Activated CD8-positive, alpha-beta T cell treated with anti-CD3 and anti-CD28 coated beads, Interleukin-2, amount 10 ng/mL, durations not matched to agents 7 days and 5 days (primary cell): ENCODE results near the gene ZNF226. TPM values are rescaled to one million over a fixed set of nuclear protein-coding genes. Genes with fewer than 3 reads are reported as not detected.
"Not testable (repeated sequence)": the region's sequence is repeated elsewhere in the genome, so short reads cannot be mapped to it uniquely, and the experiment has no call there.

Experiments used
- ATAC-seq: fragments of 150-1000 bp; cut with Tn5 transposase; one replicate; pipeline ENCODE4 v1.10.0; 2021; ENCODE audit warnings: moderate library complexity
- CTCF ChIA-PET: fragments of 350-600 bp; sonication (Branson Sonifier 250); formaldehyde crosslinking; loops from one replicate; lab custom pipeline; 2021; ENCODE audit warnings: antibody characterized with exemption; lab: Charles Lee
- POLR2A ChIA-PET: fragments of 350-600 bp; sonication (Branson Sonifier 250); formaldehyde crosslinking; loops from one replicate; lab custom pipeline; 2021; ENCODE audit warnings: antibody characterized with exemption; lab: Charles Lee
- DNase-seq: peaks from one replicate; pipeline ENCODE4 v3.0.0-alpha.2; 2020
- H3K27ac Mint-ChIP-seq: one replicate; pipeline ENCODE4 v1.8.0; 2021; ENCODE audit warnings: mild to moderate bottlenecking, mixed read lengths
- H3K27me3 Mint-ChIP-seq: one replicate; pipeline ENCODE4 v1.8.0; 2021; ENCODE audit warnings: low read depth, mixed read lengths
- H3K36me3 Mint-ChIP-seq: one replicate; pipeline ENCODE4 v1.8.0; 2021; ENCODE audit warnings: low read depth, mixed read lengths
- H3K4me1 Mint-ChIP-seq: one replicate; pipeline ENCODE4 v1.8.0; 2021; ENCODE audit warnings: low read depth, mixed read lengths
- H3K4me3 Mint-ChIP-seq: one replicate; pipeline ENCODE4 v1.8.0; 2021; ENCODE audit warnings: mild to moderate bottlenecking, mixed read lengths
- H3K9me3 Mint-ChIP-seq: one replicate; pipeline ENCODE4 v1.8.0; 2022; ENCODE audit warnings: mixed read lengths; ENCODE audit not compliant: insufficient read depth
- total RNA-seq, 2 experiments: library from RNA; stranded (reverse); gene quantifications; one replicate each; pipeline ENCODE4 v1.2.3, GENCODE V29; 2021

Gene ZNF226
- total RNA-seq, 2 experiments from 2014 or later: 12.9 to 14.7 TPM

- CTCF ChIA-PET: no interaction called here
- POLR2A ChIA-PET: no interaction called here
- Mint-ChIP-seq H3K4me3 (no peak overlapping the region), H3K27me3 (no peaks in the 10 kb centered on the region), H3K9me3 (peaks cover 75% of the 10 kb centered on the region), H3K27ac (no peak overlapping the region), H3K36me3 (peaks cover 65% of the 10 kb centered on the region), H3K4me1 (no peaks in the 10 kb centered on the region)
- no peak for DNase-seq
- no peak for ATAC-seq
These were observed 11.7 kb downstream of the ZNF226 start for GRCh38 chr19:44176590-44176989.

GRCh38 chr19:44180968-44181367 is 16.1 kb downstream of the ZNF226 start:
- ChIA-PET POLR2A (no interaction called here), CTCF (no interaction called here)
- H3K4me1 Mint-ChIP-seq: no peaks in the 10 kb centered on the region
- no peak overlapping the region for H3K27ac Mint-ChIP-seq
- H3K4me3 Mint-ChIP-seq: no peak overlapping the region
- ATAC-seq (no peak), DNase-seq (no peak)
- H3K27me3 Mint-ChIP-seq: peaks cover 1% of the 10 kb centered on the region
- H3K9me3 Mint-ChIP-seq: peaks cover 60% of the 10 kb centered on the region
- peaks cover 21% of the 10 kb centered on the region for H3K36me3 Mint-ChIP-seq

- H3K27me3 Mint-ChIP-seq: peaks cover 3% of the 10 kb centered on the region
- H3K27ac Mint-ChIP-seq: no peak overlapping the region
- no peak overlapping the region for H3K4me3 Mint-ChIP-seq
- DNase-seq (no peak), ATAC-seq (no peak)
- peaks cover 52% of the 10 kb centered on the region for H3K9me3 Mint-ChIP-seq
- H3K4me1 Mint-ChIP-seq: no peaks in the 10 kb centered on the region
- peaks cover 9% of the 10 kb centered on the region for H3K36me3 Mint-ChIP-seq
- POLR2A ChIA-PET: no interaction called here
- CTCF ChIA-PET: no interaction called here
These were observed 17.2 kb downstream of the ZNF226 start for GRCh38 chr19:44182145-44182544.

DNA sequence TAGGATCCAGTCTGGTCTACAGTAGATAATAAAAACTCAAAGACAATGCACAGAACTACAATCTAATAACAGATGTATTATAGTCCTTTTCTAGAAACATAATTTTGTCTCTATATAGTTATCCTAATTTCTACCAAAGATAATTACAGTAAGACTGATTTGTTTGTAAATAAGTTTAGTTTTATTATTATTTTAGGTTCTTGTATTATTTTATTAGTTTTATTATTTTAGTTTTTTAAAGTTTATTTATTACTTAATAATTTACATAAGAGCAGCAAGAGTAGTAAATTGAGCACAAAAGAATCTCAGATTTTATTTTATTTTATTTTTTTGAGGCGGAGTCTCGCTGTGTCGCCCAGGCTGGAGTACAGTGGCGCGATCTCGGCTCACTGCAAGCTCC is 25.1 kb downstream of the ZNF226 start:
- Mint-ChIP-seq H3K4me3 (no peak overlapping the region), H3K4me1 (no peaks in the 10 kb centered on the region), H3K27me3 (peaks cover 5% of the 10 kb centered on the region), H3K9me3 (peaks cover 37% of the 10 kb centered on the region), H3K36me3 (no peaks in the 10 kb centered on the region), H3K27ac (no peak overlapping the region)
- CTCF ChIA-PET: no interaction called here
- DNase-seq (no peak), ATAC-seq (no peak)
- POLR2A ChIA-PET: no interaction called here

DNA sequence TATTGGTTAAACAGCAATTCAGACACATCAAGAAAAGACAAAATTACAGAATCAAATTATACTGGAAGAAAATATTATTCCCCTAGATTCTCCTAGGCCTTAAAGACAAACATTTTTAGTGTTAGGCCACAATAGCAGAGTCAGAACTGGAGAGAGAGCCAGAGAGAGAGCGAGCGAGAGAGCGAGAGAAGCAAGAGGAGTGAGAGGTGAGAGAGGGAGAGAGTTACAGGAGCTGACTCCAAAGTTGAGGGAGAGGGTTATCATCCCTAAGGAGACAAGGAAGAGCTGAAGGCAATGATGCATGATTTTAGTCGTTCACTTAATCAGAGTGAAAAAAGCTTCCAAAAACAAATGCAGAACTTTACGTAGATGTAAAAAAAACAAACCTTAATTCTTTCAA is 27.2 kb downstream of the ZNF226 start:
- Mint-ChIP-seq H3K27ac (no peak overlapping the region), H3K4me1 (no peaks in the 10 kb centered on the region), H3K36me3 (no peaks in the 10 kb centered on the region), H3K27me3 (peaks cover 3% of the 10 kb centered on the region), H3K9me3 (peaks cover 25% of the 10 kb centered on the region), H3K4me3 (no peak overlapping the region)
- DNase-seq (no peak), ATAC-seq (no peak)
- ChIA-PET POLR2A (no interaction called here), CTCF (no interaction called here)

DNA sequence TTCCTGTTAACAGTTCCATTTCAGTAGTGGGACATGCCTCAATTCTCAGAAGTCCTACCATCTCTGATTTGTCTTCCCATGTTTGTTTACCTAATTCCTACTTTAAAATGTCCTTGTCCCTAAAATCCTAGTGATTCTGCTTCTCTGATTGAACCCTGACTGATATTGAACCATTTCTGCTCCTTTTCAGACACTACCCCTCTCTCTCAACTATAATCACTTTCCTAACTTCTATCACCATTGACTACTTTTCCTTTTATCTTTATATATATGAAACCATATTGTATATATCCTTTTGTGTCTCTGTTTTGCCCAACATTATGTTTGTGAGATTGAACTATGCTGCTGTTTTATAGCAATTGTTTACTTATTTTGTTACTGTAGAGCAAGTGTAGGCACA is 31.9 kb downstream of the ZNF226 start:
- H3K27ac Mint-ChIP-seq: no peak overlapping the region
- H3K4me3 Mint-ChIP-seq: no peak overlapping the region
- DNase-seq: no peak
- H3K4me1 Mint-ChIP-seq: no peaks in the 10 kb centered on the region
- no peak for ATAC-seq
- ChIA-PET CTCF (no interaction called here), POLR2A (no interaction called here)
- H3K27me3 Mint-ChIP-seq: peaks cover 3% of the 10 kb centered on the region
- H3K9me3 Mint-ChIP-seq: peaks cover 16% of the 10 kb centered on the region
- no peaks in the 10 kb centered on the region for H3K36me3 Mint-ChIP-seq

- Mint-ChIP-seq H3K27me3 (no peaks in the 10 kb centered on the region), H3K9me3 (peaks cover 23% of the 10 kb centered on the region), H3K4me1 (peaks cover 6% of the 10 kb centered on the region), H3K36me3 (peaks cover 10% of the 10 kb centered on the region), H3K27ac (no peak overlapping the region), H3K4me3 (no peak overlapping the region)
- CTCF ChIA-PET: no interaction called here
- ATAC-seq (no peak), DNase-seq (no peak)
- POLR2A ChIA-PET: no interaction called here
These were observed 37.6 kb downstream of the ZNF226 start for GRCh38 chr19:44202470-44202869.

DNA sequence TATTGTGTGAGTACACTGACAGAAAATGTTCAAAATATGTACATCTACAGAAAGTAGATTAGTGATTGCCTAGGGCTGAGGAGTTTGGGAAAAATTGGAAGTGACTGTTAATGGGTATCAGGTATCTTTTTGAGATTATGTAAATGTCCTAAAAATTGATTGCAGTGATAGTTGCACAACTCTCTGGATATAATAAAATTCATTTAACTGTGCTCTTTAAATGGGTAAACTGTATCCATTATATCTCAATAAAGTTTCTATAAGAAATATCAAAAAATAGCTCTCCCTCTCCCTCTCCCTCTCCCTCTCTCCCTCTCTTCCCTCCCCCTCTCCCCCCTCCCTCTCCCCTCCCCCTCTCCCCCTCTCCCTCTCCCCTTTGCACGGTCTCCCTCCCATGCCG is 38.1 kb downstream of the ZNF226 start:
- H3K27me3 Mint-ChIP-seq: no peaks in the 10 kb centered on the region
- peaks cover 10% of the 10 kb centered on the region for H3K4me1 Mint-ChIP-seq
- peaks cover 10% of the 10 kb centered on the region for H3K36me3 Mint-ChIP-seq
- no peak overlapping the region for H3K4me3 Mint-ChIP-seq
- ChIA-PET POLR2A (no interaction called here), CTCF (no interaction called here)
- peaks cover 20% of the 10 kb centered on the region for H3K9me3 Mint-ChIP-seq
- no peak for DNase-seq
- no peak for ATAC-seq
- no peak overlapping the region for H3K27ac Mint-ChIP-seq

DNA sequence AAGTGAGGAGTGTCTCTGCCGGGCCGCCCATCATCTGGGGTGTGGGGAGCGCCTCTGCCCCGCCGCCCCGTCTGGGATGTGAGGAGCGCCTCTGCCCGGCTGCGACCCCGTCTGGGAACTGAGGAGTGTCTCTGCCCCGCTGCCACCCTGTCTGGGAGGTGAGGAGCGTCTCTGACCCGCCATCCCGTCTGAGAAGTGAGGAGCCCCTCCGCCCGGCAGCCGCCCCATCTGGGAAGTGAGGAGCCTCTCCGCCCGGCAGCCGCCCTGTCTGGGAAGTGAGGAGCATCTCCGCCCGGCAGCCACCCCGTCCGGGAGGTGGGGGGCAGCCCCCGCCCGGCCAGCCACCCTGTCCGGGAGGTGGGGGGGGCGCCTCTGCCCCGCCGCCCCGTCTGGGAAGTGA is 39.0 kb downstream of the ZNF226 start:
- H3K27me3 Mint-ChIP-seq, POLR2A ChIA-PET, CTCF ChIA-PET, H3K27ac Mint-ChIP-seq, ATAC-seq, DNase-seq, H3K4me3 Mint-ChIP-seq: not testable (repeated sequence)
- H3K9me3 Mint-ChIP-seq: peaks cover 28% of the 10 kb centered on the region
- peaks cover 12% of the 10 kb centered on the region for H3K36me3 Mint-ChIP-seq
- peaks cover 15% of the 10 kb centered on the region for H3K4me1 Mint-ChIP-seq

GRCh38 chr19:44204772-44205171 is 39.9 kb downstream of the ZNF226 start:
- DNase-seq (no peak), ATAC-seq (no peak)
- CTCF ChIA-PET: no interaction called here
- H3K4me1 Mint-ChIP-seq: peaks cover 15% of the 10 kb centered on the region
- no peak overlapping the region for H3K27ac Mint-ChIP-seq
- no peaks in the 10 kb centered on the region for H3K27me3 Mint-ChIP-seq
- H3K4me3 Mint-ChIP-seq: no peak overlapping the region
- POLR2A ChIA-PET: no interaction called here
- peaks cover 12% of the 10 kb centered on the region for H3K36me3 Mint-ChIP-seq
- H3K9me3 Mint-ChIP-seq: peaks cover 32% of the 10 kb centered on the region

- Mint-ChIP-seq H3K36me3 (peaks cover 17% of the 10 kb centered on the region), H3K27me3 (no peaks in the 10 kb centered on the region), H3K4me1 (peaks cover 15% of the 10 kb centered on the region), H3K9me3 (peaks cover 34% of the 10 kb centered on the region), H3K27ac (peak overlapping the region; percentile 89), H3K4me3 (peak overlapping the region; percentile 86)
- CTCF ChIA-PET: interaction anchor here (1.0 to 1.1 kb wide), 2 partner anchors 9 to 919 kb away, joined by 3 read pairs; no protein-coding TSS in a partner anchor
- DNase-seq (peak; percentile 87), ATAC-seq (peak; percentile 93)
- POLR2A ChIA-PET: interaction anchor here (0.8 to 1.5 kb wide), 3 partner anchors 11 to 93 kb away, joined by 3 to 6 read pairs (median 4); partner anchors contain the start of gene ZNF226
These were observed 42.4 kb downstream of the ZNF226 start for GRCh38 chr19:44207126-44207803.

DNA sequence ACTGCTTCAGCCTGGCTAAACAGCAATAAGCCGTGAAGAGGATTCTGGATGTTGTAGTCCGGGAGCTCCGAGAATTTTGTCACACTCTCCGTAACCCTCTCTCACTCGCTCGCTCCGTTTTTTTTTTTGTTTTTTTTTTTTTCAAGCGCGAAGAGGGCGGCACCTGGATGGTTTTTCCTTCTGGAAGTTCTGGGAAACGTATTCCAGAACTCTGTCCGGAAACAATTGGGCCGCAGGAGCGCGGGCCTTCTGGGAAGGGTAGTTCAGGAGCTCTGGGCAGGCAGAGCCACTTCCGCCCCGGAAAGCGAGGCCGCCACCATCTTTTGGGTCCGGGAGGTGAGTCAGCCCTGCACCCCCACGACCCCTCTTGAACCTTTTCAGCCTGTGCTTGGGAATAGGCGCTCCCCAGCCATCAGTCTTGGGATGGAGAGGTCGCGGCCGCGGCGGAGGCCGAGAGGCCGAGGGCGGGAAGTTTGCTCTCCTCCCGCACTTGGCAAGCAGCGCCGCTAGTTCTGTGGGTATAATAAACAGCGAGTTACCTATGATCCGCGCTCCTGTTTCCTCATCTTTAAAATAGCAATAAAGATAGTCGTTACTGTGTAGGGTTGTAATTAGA is 47.5 kb downstream of the ZNF226 start, which contains the start of gene ZNF227:
ZNF227 (plus strand) TSS at position 283 of the 616 bp plus-strand sequence. CDS start 5,261 bp downstream, outside the sequence.
- peaks cover 24% of the 10 kb centered on the region for H3K9me3 Mint-ChIP-seq
- H3K4me1 Mint-ChIP-seq: peaks cover 28% of the 10 kb centered on the region
- ChIA-PET CTCF (interaction anchor here (0.7 to 2.0 kb wide), 2 partner anchors 117 to 211 kb away, joined by 4 read pairs; no protein-coding TSS in a partner anchor), POLR2A (interaction anchor here (0.6 to 1.9 kb wide), 5 partner anchors 48 to 310 kb away, joined by 4 to 11 read pairs (median 5); partner anchors contain the start of genes ZNF180, ZNF226 and ZNF234)
- H3K27me3 Mint-ChIP-seq: no peaks in the 10 kb centered on the region
- peak within 1 kb of the TSS; percentile 91 for H3K27ac Mint-ChIP-seq
- ATAC-seq (peak; percentile 95), DNase-seq (peak; percentile 85)
- peaks cover 44% of the 10 kb centered on the region for H3K36me3 Mint-ChIP-seq
- H3K4me3 Mint-ChIP-seq: peak within 1 kb of the TSS; percentile 93
